CD14-positive monocyte (primary cell): ENCODE measurements around the gene LYL1. TPM values are rescaled to one million over a fixed set of nuclear protein-coding genes. Genes with fewer than 3 reads are reported as not detected.

ENCODE experiments used
- DNase-seq, 3 donors: peaks; one replicate each; pipeline ENCODE4 v3.0.0-alpha.2; 2011 to 2022
- H2AFZ ChIP-seq: 2 replicates; pipeline ENCODE4 v1.6.0; 2012; ENCODE audit warnings: mild to moderate bottlenecking, low read depth, low read length, inconsistent platforms; ENCODE audit not compliant: insufficient read depth, poor library complexity, severe bottlenecking
- H3K27ac ChIP-seq, 2 donors: 1 replicate in 1 of 2; 2 replicates in 1 of 2; pipeline ENCODE4 v1.5.1; 2012 to 2013; ENCODE audit warnings: low read length in 2 of 2, control low read depth in 1 of 2, inconsistent platforms in 1 of 2, low read depth in 1 of 2, mild to moderate bottlenecking in 1 of 2
- H3K27me3 ChIP-seq, 2 donors: one replicate each; pipeline versions ENCODE4 v1.6.0 to v1.6.1; 2011 to 2013; ENCODE audit warnings: low read length in 2 of 2; ENCODE audit not compliant: control insufficient read depth in 2 of 2, insufficient read depth in 2 of 2
- H3K36me3 ChIP-seq, 2 donors: replicated peaks in 1 of 2; 1 replicate in 1 of 2; 2 replicates in 1 of 2; pipeline versions ENCODE4 v1.5.1 to v1.6.1; 2012 to 2013; ENCODE audit warnings: low read length in 2 of 2, control low read depth in 1 of 2, inconsistent platforms in 1 of 2, mild to moderate bottlenecking in 1 of 2; ENCODE audit not compliant: insufficient read depth in 2 of 2, control insufficient read depth in 1 of 2
- H3K4me1 ChIP-seq, 2 donors: 1 replicate in 1 of 2; 2 replicates in 1 of 2; pipeline versions ENCODE4 v1.5.1 to v1.6.1; 2012 to 2013; ENCODE audit warnings: low read length in 2 of 2, control low read depth in 1 of 2, inconsistent platforms in 1 of 2, mild to moderate bottlenecking in 1 of 2, moderate library complexity in 1 of 2; ENCODE audit not compliant: insufficient read depth in 2 of 2, control insufficient read depth in 1 of 2
- H3K4me2 ChIP-seq: replicated peaks from 2 replicates; pipeline ENCODE3; 2012; ENCODE audit warnings: low read length, moderate library complexity, mild to moderate bottlenecking; ENCODE audit not compliant: poor library complexity, severe bottlenecking; ENCODE audit errors: extremely low read depth
- H3K4me3 ChIP-seq, 3 experiments: fragments of 200-600 bp in 1 of 3; sonication (generic) in 1 of 3; replicated peaks in 1 of 3; 1 replicate in 2 of 3; 2 replicates in 1 of 3; pipeline ENCODE4 v1.5.1; 2011 to 2013; ENCODE audit warnings: low read length in 3 of 3, mild to moderate bottlenecking in 3 of 3, control low read depth in 2 of 3, low read depth in 2 of 3, inconsistent platforms in 1 of 3, moderate library complexity in 1 of 3
- H3K79me2 ChIP-seq: 2 replicates; pipeline ENCODE4 v1.6.0; 2012; ENCODE audit warnings: mild to moderate bottlenecking, control low read depth, inconsistent platforms, low read length, moderate library complexity; ENCODE audit not compliant: insufficient read depth
- H3K9ac ChIP-seq: 2 replicates; pipeline ENCODE4 v1.6.0; 2017; ENCODE audit warnings: low read length, mild to moderate bottlenecking; ENCODE audit not compliant: insufficient read depth, poor library complexity, severe bottlenecking
- H3K9me3 ChIP-seq, 2 donors: replicated peaks in 1 of 2; 1 replicate in 1 of 2; 2 replicates in 1 of 2; pipeline versions ENCODE4 v1.5.1 to v1.6.1; 2012 to 2013; ENCODE audit warnings: low read length in 2 of 2, control low read depth in 1 of 2; ENCODE audit not compliant: control insufficient read depth in 1 of 2, insufficient read depth in 1 of 2
- H4K20me1 ChIP-seq: 2 replicates; pipeline ENCODE4 v1.6.0; 2012; ENCODE audit warnings: mild to moderate bottlenecking, low read length, control low read depth, moderate library complexity; ENCODE audit not compliant: insufficient read depth
- H3K27ac Mint-ChIP-seq, 7 donors: one replicate each; pipeline ENCODE4 v1.8.0; 2020; ENCODE audit warnings: mild to moderate bottlenecking in 7 of 7, mixed read lengths in 7 of 7, moderate library complexity in 6 of 7, inconsistent platforms in 2 of 7
- H3K27me3 Mint-ChIP-seq, 3 donors: one replicate each; pipeline ENCODE4 v1.8.0; 2021 to 2022; ENCODE audit warnings: low read depth in 3 of 3, mild to moderate bottlenecking in 3 of 3, mixed read lengths in 3 of 3, moderate library complexity in 3 of 3, inconsistent platforms in 1 of 3
- H3K36me3 Mint-ChIP-seq, 2 donors: one replicate each; pipeline ENCODE4 v1.8.0; 2020; ENCODE audit warnings: mixed read lengths in 2 of 2, inconsistent platforms in 1 of 2, mild to moderate bottlenecking in 1 of 2
- H3K4me1 Mint-ChIP-seq: one replicate; pipeline ENCODE4 v1.8.0; 2020; ENCODE audit warnings: mild to moderate bottlenecking, mixed read lengths
- H3K4me3 Mint-ChIP-seq, 2 donors: one replicate each; pipeline ENCODE4 v1.8.0; 2020; ENCODE audit warnings: mild to moderate bottlenecking in 2 of 2, mixed read lengths in 2 of 2, moderate library complexity in 1 of 2
- H3K9me3 Mint-ChIP-seq, 7 donors: one replicate each; pipeline ENCODE4 v1.8.0; 2020 to 2022; ENCODE audit warnings: mixed read lengths in 7 of 7, mild to moderate bottlenecking in 6 of 7, moderate library complexity in 6 of 7, inconsistent platforms in 2 of 7
- CTCF ChIP-seq: fragments of 200-600 bp; IDR thresholded peaks from one replicate; pipeline ENCODE4 v1.8.0; 2022; ENCODE audit warnings: antibody characterized with exemption, mild to moderate bottlenecking
- WGBS: methylation state at CpG from one replicate; pipeline ENCODE4 v1.1.5; 2013; ENCODE audit warnings: missing lambda C conversion rate; ENCODE audit not compliant: insufficient coverage; 5-methylcytosine and 5-hydroxymethylcytosine counted together
- intact Hi-C, 2 donors: fragments of 100-400 bp; cut with micrococcal nuclease; formaldehyde crosslinking; loops; one replicate each; pipeline versions ENCODE4 v1.15.0 to v1.15.1; 2023
- polyA plus RNA-seq, 3 donors: library from polyadenylated mRNA; depleted of rRNA in 1 of 3; unstranded in 2 of 3; stranded (reverse) in 1 of 3; fragments of 300-500 nt in 2 of 3; fragments of >200 nt in 1 of 3; fragmentation: Illumina TruSeq in 2 of 3; gene quantifications; 1 replicate in 2 of 3; 2 replicates in 1 of 3; pipeline ENCODE4 v1.2.3, GENCODE V29; 2012 to 2021

The LYL1 gene
- polyA plus RNA-seq, 3 donors = 35.7 to 51.1 (median 37.1) TPM

GRCh38 chr19:13092158-13092543 is 10.5 kb downstream of the LYL1 start:
- WGBS = 100% methylated on average over 2 of the region's 2 CpGs
- Histone ChIP-seq H3K79me2 (peaks cover 11% of the 10 kb centered on the region), H3K4me3 (no peak overlapping the region), H3K27me3 (no peaks in the 10 kb centered on the region), H3K9me3 (no peaks in the 10 kb centered on the region), H4K20me1 (no peaks in the 10 kb centered on the region), H3K27ac (no peak overlapping the region), H3K9ac (no peak overlapping the region), H3K4me2 (no peak overlapping the region), H3K4me1 (peaks cover 26 to 36% of the 10 kb centered on the region in 2 donors), H3K36me3 (no peaks in the 10 kb centered on the region), H2AFZ (no peak overlapping the region)
- Mint-ChIP-seq H3K9me3 (no peaks in the 10 kb centered on the region), H3K4me3 (no peak overlapping the region), H3K4me1 (peaks cover 24% of the 10 kb centered on the region), H3K27ac (no peak overlapping the region), H3K36me3 (no peaks in the 10 kb centered on the region), H3K27me3 (peaks cover 3 to 5% (median 5%) of the 10 kb centered on the region in 3 donors)
- intact Hi-C loops = loop anchor here (2.0 to 10.0 kb wide), 2 partner anchors 113 to 297 kb away; partner anchors contain the start of gene JUNB (in 1 of the 2)
- no peak for DNase-seq
- TF ChIP-seq CTCF = no peak

- Histone ChIP-seq H3K4me3 (no peak overlapping the region), H3K79me2 (peaks cover 7% of the 10 kb centered on the region), H3K4me1 (peaks cover 26 to 30% of the 10 kb centered on the region in 2 donors), H3K36me3 (no peaks in the 10 kb centered on the region), H3K4me2 (no peak overlapping the region), H3K27ac (no peak overlapping the region), H3K27me3 (no peaks in the 10 kb centered on the region), H2AFZ (no peak overlapping the region), H4K20me1 (no peaks in the 10 kb centered on the region), H3K9me3 (no peaks in the 10 kb centered on the region), H3K9ac (no peak overlapping the region)
- TF ChIP-seq CTCF = no peak
- Mint-ChIP-seq H3K27me3 (peaks cover 3 to 5% (median 5%) of the 10 kb centered on the region in 3 donors), H3K4me3 (no peak overlapping the region), H3K4me1 (peaks cover 20% of the 10 kb centered on the region), H3K27ac (peak overlapping the region in 1 of 7 donors; percentile 3), H3K9me3 (no peaks in the 10 kb centered on the region), H3K36me3 (no peaks in the 10 kb centered on the region)
- 71% methylated on average over 16 of the region's 25 CpGs for WGBS
- intact Hi-C loops = loop anchor here (2.0 to 10.0 kb wide), 2 partner anchors 113 to 297 kb away; partner anchors contain the start of gene JUNB (in 1 of the 2)
- DNase-seq = no peak
Measured at GRCh38 chr19:13091400-13092157, 11.1 kb downstream of the LYL1 start.
